Measurements from ENCODE around the gene PANK1. TPM values are rescaled to one million over a fixed set of nuclear protein-coding genes. Genes with fewer than 3 reads are reported as not detected.

The PANK1 gene
- polyA plus RNA-seq, 1 of the 3 experiments (the other 2 are of a cell fraction), result 4.2 TPM

DNA sequence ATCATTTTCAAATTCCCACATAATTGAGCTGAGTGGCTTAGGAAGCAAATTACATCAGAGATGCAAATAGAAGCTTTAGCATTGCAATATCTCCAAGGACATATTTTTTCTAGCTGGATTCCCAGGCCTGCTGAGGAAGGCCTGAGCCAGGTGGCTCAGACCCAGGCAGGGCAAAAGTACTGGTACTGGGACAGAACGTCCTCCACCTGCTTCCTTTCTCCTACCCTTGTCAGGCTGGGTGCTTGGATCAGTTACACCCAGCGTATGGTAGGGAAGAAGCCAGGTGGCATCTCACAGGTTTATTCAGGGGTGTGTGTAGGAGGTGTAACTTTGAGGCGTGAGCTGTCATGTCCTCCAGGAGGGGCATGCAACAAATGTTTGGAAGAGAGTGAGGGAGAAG lies 3.0 kb upstream of the PANK1 start:
- Histone ChIP-seq H2AFZ (ENCODE audit: low read depth) (no peak overlapping the region), H3K79me2 (ENCODE audit: insufficient read depth) (peaks cover 6% of the 10 kb centered on the region; the same call in 1 of the 2 replicates), H3K9me2 (no peaks in the 10 kb centered on the region), H3K27me3 (ENCODE audit: insufficient read depth) (no peaks in the 10 kb centered on the region), H3K4me1 (ENCODE audit: control insufficient read depth in 1 of 2, insufficient read depth in 2 of 2, low read depth in 1 of 2, low read length in 1 of 2) (peaks cover 8 to 14% of the 10 kb centered on the region in 2 experiments; a peak in 3 of 4 replicates), H3K4me3 (ENCODE audit: low read depth in 2 of 2, low read length in 1 of 2) (no peak overlapping the region), H3K27ac (ENCODE audit: low read depth in 2 of 2, low read length in 1 of 2) (no peak overlapping the region), H3K9me3 (no peaks in the 10 kb centered on the region), H3K4me2 (no peak overlapping the region), H4K20me1 (ENCODE audit: insufficient read depth) (no peaks in the 10 kb centered on the region), H3K9ac (no peak overlapping the region), H3F3A (replicated peaks; ENCODE audit: insufficient read depth) (peaks cover 5% of the 10 kb centered on the region), H3K36me3 (replicated peaks in 1 of 2; ENCODE audit: control insufficient read depth in 1 of 2, insufficient read depth in 2 of 2, low read length in 1 of 2) (no peaks in the 10 kb centered on the region)
- 87% methylated on average over 3 of the region's 3 CpGs for WGBS (ENCODE audit: low lambda C conversion rate)
- DNase-seq, result no peak
- TF ChIP-seq FOXJ3 (CRISPR knock-in tag; IDR thresholded peaks at IDR 0.05) (no peak), GATA2 (CRISPR knock-in tag; IDR thresholded peaks at IDR 0.05) (no peak), MEF2A (IDR thresholded peaks at IDR 0.05; ENCODE audit: borderline replicate concordance, low read depth) (no peak), SMC3 (IDR thresholded peaks at IDR 0.05; ENCODE audit: low read depth, low read length) (no peak), PBX3 (IDR thresholded peaks at IDR 0.05) (no peak), MAX (IDR thresholded peaks at IDR 0.05; ENCODE audit: low read depth) (no peak), NRF1 (IDR thresholded peaks at IDR 0.05; ENCODE audit: low read depth, low read length) (no peak), RCOR1 (IDR thresholded peaks at IDR 0.05; ENCODE audit: low read length) (no peak), YY1 (IDR thresholded peaks at IDR 0.05; ENCODE audit: low read depth) (no peak), RFX5 (IDR thresholded peaks at IDR 0.05; ENCODE audit: low read length) (no peak), CTCF (IDR thresholded peaks at IDR 0.05) (no peak), SIN3A (IDR thresholded peaks at IDR 0.05; ENCODE audit: borderline replicate concordance, low read depth, low read length) (no peak), GABPA (IDR thresholded peaks at IDR 0.05; ENCODE audit: low read depth) (no peak), RXRA (IDR thresholded peaks at IDR 0.05; ENCODE audit: borderline replicate concordance, low read depth) (no peak), ELF1 (IDR thresholded peaks at IDR 0.05) (no peak), EZH2phosphoT487 (IDR thresholded peaks at IDR 0.05; ENCODE audit: borderline replicate concordance, low read depth) (no peak), FOXM1 (IDR thresholded peaks at IDR 0.05; ENCODE audit: low read depth) (no peak), TEAD4 (IDR thresholded peaks at IDR 0.05; ENCODE audit: borderline replicate concordance, insufficient read depth) (no peak)
- ChIA-PET CTCF (interaction anchor here (1.3 kb wide), 1 partner anchor 11 kb away, joined by 9 read pairs; no protein-coding TSS in a partner anchor), POLR2A (interaction anchor here (0.7 kb wide), 1 partner anchor 978 kb away, joined by 3 read pairs; no protein-coding TSS in a partner anchor)
